ENCODE measurements around the gene CACFD1.

Gene CACFD1

GRCh38 chr9:133484671-133485437 is 25.1 kb downstream of the CACFD1 start:
- no peak for DNase-seq

- no peak for DNase-seq
Measured at GRCh38 chr9:133485531-133486260, 25.9 kb downstream of the CACFD1 start.

GRCh38 chr9:133487331-133487725 is 27.6 kb downstream of the CACFD1 start:
- DNase-seq: no peak

DNA sequence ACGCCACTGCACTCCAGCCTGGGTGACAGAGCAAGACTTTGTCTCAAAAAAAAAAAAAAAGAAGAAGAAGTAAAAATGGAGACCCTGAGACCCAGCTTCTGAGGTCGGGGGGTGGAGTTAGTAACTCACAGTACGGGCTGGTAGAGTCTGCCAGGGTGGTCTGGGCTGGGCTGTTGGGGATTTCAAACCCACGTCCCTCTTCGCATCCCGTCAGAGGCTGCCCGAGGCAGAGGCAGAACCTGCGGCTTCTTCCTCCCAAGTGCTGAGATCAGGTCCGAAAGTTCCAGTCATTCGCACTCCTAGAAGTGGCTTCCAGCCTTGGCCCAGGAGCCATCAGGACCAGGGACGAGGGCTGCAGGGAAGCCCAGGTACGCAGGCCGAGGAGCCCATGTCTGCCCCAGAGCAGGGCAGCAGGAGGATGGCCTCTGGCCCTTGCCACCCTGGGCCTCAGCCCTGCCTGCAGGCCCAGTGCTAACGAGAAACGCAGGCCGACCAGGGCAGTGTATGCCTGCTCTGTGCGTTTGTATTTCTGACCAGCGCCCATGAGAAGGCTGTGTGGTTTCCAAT is 29.0 kb downstream of the CACFD1 start:
- DNase-seq: no peak

DNA sequence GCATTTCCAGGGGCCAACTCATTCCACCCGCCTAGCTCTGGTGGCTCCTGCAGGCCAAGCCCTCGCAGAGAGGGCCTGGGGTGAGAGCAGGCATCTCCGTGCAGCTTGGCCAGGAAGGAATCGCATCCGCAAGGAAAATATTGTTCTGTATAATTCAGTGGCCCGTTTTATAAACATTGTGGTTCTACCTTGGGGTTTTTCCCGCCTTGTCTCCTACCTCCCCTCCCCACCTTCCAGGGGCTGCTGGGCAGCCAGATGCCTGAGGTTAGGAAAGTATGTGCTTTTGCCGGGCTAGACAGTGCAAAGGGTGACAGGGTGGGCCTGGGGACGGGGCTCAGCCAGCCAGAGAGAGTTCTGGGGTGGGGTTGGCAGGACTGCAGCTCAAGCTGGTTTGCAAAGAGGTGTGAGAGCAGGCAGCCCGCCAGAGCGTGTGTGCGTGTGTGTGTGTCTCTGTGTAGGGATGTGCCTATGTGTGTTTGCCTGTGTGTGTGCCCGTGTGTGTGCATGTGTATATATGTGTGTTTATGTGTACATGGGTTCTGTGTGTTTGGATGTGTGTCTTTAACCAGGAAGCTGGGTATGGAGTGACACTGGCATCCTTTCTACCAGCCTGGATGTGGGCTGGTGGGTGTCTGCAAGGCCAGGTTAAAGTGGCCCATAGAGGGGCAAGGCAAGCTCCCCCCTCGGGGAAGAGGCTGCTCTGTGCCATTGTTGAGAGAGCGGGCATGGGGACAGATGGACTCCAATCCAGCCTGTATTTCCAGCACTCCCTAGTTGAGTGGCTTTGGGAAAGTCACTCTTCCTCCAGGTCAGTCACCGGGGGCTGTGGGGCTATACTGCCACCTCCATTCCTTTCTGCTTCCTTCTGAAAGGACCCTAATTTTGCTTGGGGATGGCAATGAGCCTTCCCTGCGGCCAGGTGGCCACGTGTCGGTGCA is 29.7 kb downstream of the CACFD1 start:
- no peak for DNase-seq

DNA sequence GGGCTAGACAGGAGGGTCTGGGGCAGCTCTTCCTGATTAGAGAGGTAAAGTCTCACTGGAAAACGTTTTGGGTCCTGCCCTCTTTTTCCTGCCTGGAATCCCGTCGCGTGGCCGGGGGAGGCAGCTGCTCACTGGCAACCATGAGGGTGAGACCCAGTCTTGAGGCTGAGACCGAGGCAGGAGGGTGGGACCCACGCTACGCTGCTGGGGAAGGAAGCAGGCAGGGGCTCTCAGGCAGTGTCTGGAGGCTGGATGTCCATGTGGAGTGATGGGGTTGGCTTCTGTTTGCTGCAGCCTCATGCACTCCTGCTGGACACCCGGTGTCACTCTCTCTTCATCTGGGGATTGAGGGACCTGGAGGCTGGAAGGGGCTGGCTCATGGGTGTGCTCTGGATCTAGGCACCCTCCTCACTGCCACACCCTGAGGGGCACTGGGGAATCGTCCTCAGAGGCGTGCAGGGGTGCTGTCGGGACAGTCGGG is 30.5 kb downstream of the CACFD1 start:
- DNase-seq: no peak

DNA sequence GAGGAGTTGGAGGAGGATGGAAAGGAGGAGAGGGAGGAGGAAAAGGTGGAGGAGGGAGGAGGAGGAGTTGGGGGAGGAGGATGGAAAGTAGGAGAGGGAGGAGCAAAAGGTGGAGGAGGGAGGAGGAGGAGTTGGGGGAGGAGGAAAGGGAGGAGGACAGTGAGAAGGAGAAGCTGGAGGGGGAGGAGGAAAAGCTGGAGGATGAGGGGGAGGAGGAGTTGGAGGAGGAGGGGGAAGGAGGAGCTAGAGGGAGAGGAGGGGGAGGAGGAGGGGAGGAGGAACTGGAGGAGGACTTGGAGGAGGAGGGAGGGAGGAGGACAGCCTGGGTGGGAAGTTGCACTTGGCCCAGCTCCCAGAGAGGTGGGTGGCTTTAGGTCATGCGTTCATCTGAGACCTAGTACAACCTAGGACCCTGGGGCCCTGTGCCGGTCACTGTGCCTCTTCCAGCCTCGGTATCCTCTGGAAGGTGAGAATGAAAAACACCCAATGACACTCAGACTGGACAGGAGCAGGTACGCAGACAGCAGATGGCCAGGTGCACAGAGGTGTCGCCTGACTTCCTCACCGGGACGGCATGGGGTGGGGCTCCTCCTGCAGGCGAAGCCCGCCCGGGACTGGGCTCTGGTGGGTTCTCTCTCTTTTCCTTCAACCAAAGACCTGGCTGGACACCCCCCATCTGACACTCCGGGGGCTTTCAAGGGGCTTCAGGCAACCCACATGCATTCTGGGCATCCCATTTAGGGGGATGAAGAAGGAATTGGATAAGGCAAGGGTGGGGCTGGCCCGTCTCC is 31.3 kb downstream of the CACFD1 start:
- no peak for DNase-seq

DNA sequence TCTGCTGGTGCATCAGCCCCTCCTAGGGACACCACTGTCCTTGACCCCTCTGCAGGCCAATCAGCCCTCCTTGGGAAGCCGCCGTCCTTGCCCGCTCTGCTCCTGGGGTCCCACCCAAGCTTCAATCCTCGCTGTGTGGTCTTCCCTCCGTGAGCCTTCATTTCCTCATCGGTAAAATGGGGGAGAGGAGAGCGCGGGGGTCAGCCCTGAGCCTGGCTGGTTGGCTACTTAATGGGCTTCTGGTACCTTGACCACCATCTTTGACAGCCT is 31.8 kb downstream of the CACFD1 start:
- DNase-seq: no peak

GRCh38 chr9:133492061-133493021 is 32.6 kb downstream of the CACFD1 start:
- DNase-seq: no peak

GRCh38 chr9:133493428-133493827 is 33.6 kb downstream of the CACFD1 start:
- DNase-seq: no peak

DNA sequence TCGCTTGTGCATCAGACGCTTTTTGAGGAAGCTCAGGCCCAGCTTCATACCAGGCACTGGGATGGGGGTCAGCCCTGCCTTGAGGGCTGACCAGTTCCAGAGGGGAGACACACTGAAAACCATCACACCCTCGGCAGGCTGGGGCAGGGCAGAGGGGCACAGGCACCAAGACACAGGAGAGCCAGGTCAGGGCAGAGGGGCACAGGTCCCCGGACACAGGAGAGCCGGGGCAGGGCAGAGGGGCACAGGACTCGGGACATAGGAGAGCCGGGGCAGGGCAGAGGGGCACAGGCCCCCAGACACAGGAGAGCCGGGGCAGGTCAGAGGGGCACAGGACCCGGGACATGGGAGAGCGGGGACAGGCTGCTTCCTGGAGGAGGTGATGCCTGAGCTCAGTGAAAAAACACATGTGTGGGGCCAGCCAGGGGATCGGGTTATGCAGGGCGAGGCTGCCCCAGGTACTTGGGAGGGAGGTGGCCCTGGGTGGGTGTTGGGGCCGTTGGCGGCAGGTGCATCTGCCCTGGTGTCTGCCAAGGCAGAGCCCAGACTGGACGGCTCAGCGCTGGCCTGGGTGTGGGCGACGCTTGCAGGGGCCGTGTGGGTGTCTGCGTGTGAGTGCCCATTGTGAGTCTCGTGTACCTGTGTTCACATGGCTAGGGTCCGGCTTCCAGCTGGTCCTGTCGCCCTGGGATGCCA is 34.2 kb downstream of the CACFD1 start:
- no peak for DNase-seq

DNA sequence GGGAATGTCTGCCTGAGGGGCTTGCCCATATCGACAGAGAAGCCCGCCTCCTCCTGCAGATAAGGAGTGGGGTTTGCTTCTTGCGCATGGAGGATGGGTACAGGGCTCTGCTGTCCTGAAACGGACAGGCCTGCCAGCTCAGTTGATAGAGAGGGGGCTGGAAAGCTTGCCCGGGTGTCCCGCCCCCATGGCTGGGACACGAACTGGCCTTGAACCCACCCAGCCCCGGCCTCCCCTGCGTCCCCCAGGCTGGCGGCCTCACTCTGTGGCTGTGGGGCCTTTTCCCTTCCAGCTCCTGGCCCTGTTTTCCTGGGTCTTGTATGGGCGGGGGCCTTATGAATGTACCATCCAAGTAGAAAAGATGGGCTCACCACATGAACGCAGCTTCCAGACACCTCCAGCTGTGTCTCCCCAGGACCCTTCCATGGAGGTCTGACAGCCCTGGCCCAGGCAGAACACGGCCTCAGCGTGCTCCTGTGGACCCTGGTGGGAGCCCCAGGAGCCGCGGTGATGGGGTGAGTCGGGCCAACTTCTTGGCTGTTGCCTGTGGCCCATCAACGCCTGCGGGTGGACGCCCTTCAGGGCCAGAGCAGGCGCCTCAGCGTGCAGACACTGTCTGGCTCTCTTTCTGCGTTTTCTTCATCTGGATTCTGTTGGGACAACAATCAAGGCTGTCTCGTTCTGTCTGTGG is 35.0 kb downstream of the CACFD1 start:
- DNase-seq: no peak

- no peak for DNase-seq
Measured at GRCh38 chr9:133495327-133496293, 35.8 kb downstream of the CACFD1 start.

GRCh38 chr9:133496861-133497842 is 37.4 kb downstream of the CACFD1 start:
- DNase-seq: no peak

- DNase-seq: no peak
Measured at GRCh38 chr9:133499132-133499891, 39.5 kb downstream of the CACFD1 start.

- no peak for DNase-seq
Measured at GRCh38 chr9:133499892-133500270, 40.1 kb downstream of the CACFD1 start.

Measured in AML-193 (cell line).